HG02938 (cell line): Measurements from ENCODE around the gene MED13L.

Experiments
- ATAC-seq: cut with Tn5 transposase; IDR thresholded peaks from one replicate; pipeline ENCODE4 v1.9.1; 2021; ENCODE audit warnings: mild to moderate bottlenecking, moderate library complexity; ENCODE audit not compliant: unreplicated experiment

Gene MED13L

DNA sequence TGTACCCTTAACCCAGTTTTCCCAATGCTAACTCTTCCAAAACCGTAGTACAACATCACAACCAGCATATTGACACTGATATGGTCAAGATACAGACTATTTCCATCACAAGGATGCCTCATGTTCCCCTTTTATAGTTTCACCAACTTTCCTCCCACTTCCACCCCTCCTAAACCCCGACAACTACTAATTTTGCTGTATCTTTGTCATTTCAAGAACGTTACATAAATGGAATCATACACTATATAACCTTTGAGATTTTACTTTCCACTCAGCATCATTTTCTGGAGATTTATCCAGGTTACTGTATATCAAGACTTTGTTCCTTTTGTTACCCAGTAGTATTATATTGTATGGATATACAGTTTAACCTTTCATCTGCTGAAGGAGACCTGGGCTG is 88.9 kb downstream of the MED13L start:
- ATAC-seq, result no peak

DNA sequence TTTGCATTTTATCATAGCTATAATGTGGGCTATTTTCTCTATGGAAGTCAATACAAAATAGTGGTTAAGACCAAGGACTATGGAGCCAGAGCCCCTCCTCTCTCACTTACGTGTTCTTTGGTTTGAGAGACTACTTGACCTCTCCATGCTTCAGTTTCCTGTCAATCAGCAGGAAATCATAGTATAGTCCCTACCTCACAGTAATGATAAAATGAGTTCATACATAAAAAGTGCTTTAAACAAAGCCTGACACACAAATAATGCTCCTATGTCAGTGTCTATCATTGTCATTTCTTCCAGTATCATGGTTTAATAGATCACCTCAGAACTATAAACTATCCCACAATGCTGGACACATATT is 90.4 kb downstream of the MED13L start:
- ATAC-seq, result no peak

DNA sequence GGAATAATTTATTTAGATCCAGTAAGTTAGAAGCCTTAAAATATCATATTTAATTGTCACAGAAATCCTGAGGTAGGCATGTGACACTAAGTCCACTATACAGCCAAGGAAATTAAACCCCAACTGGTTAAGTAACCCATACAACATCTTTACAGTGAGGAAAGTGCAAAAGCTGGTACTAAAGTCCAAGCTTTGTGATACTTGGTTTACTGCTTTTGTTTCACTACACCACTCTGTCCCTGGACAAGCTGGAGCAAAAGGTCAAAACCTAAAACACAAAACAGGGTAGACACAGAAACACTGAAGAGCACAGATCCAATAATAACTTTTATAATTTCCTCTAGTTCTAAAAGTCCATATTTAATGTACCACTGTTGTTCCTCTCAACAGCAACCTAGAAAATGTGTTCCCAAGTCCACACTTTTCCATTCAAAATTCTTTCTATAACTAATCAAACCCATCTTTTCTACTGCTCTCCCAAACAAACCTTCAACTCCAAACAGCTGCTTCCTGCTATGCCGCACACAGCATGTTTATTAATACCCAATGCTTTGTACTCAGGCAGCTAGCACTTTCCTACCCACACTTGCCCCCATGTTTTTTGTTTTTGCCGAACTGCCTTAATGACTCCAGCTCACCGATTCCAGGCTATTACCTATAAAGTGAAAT is 90.9 kb downstream of the MED13L start:
- ATAC-seq, result no peak

DNA sequence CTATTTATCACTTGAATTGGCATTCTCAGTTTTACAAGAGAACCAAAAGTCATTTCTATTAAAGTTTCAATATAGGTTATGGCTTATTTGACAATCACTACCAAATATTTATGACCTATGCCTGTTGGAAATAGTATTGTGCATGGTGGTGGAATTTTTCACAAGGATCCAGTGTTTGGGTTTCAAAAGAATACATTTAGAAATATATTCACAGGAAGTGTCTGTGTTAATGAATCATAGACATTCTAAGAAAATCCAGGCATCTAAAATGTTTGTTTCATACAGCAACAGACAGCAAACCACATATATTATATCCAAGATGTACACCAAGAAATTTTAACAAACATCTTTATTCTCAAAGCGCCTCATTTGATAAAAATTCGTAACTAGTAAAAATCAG is 92.7 kb downstream of the MED13L start:
- ATAC-seq, result no peak

DNA sequence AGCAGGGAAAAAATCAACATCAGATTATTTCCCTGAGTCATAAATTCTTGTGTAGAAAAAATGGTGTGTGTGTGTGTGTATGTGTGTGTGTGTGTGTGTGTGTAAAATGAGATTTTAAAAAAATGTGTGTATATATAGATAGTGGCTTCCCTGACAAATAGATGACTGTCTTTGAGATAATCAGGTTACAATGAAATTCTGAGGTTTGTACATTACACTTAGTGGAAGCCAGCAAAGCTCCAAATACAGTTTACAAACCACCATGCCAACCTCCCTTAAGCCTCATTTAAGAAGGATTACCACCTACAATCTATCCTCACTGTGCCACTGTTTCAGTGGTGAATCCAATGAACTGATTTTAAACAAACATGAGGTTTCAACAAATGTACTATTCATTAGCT is 93.8 kb downstream of the MED13L start:
- ATAC-seq, result no peak

DNA sequence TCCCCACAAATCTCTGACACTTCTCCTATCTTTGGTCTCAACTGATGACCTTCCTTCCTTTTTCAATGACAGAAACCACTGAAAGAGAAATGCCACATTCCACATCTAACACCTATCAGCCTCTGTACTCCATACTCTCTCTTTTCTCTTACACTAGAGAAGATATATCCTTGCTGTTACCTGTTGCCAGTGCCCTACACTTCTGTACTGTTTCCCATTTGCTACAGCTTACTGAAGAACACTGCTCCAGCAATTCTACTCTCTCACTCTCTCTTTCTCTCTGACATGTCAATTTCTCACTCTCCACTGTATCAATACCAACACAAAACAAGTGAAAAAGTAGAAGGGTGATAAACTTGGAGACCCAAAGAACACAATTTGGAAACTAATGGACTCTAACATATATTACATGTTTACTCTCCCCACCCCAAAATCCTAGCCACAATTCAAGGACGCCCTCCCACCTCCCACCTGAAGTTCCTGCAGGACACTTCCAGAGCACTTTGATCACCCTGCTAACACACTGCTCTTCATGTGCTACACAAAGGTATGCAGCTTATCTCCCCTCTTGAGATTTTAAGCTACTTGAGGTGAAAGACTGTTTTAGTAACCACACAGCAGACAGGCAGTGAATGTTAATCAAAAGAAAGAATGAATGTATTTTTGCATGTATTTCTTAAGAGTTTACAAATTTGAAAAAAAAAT is 95.0 kb downstream of the MED13L start:
- ATAC-seq, result no peak

DNA sequence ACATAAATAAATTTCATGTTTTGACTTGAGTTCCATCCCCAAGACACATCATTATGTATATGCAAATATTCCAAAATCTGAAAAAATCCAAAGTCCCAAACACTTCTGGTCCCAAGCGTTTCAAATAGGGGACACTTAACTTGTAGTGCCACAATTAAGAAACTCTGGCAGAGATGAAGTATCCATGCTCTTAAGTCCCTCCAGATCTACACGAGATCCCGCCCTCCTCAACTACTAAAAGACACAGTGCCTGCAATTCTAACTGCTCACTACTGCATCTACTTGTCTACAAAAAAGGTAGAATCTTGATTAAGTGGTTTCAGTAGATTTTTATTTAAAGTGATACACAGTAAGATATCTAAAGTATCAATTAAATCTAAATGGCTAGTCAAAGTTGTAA is 97.0 kb downstream of the MED13L start:
- ATAC-seq, result no peak

DNA sequence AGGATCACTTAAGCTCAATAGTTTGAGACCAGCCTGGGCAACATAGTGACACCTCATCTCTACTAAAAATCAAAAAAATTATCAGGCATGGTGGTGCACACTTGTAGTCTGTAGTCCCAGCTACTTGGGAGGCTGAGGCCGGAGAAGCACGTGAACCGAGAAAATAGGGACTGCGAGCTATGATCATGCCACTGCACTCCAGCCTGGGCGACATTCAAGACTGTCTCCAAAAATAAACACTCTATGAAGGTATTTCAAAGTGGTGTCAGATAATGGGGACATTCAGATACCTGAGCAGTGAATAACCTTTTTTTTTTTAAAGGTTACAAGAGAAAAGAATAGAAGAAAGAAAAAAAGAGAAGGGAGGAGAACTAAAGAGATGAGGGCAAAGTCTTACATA is 98.1 kb downstream of the MED13L start:
- ATAC-seq, result no peak

DNA sequence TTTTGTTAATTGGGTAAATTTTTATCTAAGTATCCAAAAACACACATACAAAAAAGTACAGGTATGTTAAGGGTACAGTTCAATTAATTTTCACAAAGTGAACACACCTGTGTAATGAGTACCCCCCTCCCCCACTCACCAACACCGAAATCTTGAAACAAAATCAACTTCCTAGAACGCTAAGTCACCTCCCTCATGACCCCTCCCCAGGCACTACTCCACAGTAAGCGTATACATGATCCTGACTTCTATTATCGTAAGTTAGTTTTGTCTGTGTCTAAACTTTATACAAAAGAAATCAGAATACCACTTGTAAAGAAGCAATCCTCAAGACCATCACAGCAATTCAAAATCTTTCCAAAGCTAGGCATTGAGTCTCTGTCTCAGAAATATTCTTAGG is 100.5 kb downstream of the MED13L start:
- no peak for ATAC-seq

DNA sequence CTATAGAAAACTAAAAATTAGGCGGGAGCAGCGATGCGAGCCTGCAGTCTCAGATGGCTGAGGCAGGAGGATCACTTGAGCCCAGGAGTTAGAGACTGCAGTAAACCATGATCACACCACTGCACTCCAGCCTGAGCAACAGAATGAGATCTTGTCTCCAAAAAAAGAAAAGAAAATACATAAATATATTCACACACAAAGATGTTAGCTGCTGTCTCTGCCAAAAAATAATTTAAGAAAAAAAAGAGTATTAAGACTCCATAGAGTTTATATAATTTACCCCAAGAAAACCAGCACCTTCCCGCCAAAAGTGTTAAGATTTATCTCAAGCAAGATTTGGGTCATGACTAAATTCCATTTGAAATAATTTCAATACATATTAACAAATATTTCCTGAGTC is 102.6 kb downstream of the MED13L start:
- no peak for ATAC-seq

DNA sequence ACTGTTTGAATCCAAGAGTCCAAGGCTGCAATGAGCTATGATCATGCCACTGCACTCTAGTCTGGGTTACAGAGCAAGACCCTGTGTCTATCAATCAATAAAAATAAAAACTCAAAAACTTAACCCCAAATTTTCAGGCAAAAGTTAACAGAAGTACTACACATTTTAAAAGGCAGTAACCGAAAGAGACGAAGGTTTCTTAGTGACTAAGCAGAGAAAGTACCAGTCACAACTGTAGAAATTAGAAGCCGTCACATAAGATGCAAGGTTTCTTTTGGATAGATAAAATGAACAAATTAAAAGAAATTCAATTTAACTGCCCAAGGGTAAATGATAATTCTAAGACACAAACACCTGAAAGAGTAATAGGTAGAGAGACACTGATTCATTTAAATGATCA is 103.5 kb downstream of the MED13L start:
- no peak for ATAC-seq

DNA sequence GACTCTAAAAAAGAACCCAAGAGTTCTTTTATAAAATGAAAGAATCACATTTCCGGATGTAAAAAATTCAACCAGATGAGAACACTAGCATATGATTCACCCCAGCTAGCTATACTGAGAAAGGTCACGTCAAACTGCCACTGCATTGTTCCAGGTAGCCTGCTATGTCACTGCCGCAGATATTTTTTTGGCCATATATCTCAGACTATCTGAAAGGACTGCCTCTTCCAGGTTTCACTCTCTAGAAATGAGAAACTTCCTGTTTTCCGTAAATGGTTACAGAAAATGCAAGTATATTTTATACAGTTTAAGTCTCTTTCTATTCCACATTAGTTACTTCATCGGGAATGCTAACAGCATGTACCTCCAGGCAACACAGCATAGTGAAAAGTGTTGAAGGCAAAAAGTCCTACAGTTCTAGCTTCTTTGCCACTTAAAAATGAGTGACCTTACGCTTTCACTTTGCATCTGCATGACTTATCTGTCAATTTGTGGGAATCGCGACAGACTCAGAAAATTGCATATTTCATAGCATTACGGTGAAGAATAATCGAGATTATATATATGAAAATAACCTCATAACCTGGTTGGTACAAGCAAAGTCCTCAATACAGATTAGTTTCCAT is 105.2 kb downstream of the MED13L start:
- ATAC-seq, result peak; percentile 62

DNA sequence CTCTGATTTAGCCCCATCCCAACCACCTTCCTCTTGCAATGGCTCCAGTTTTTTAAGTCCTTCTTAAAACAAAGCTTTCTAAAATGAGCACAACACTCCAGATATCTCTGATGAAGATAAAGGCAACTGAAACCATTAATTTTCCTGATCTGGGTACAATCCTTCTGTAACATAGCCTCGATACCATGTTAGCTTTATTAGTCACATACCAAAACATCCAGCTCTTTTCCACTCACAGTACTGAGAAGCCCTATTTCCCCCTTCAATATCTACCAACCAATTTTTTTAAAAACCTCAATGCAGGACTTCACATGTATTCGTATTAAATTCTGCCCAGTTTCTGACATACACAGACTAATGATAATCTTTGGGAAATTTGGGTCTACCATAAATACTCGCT is 105.9 kb downstream of the MED13L start:
- no peak for ATAC-seq

DNA sequence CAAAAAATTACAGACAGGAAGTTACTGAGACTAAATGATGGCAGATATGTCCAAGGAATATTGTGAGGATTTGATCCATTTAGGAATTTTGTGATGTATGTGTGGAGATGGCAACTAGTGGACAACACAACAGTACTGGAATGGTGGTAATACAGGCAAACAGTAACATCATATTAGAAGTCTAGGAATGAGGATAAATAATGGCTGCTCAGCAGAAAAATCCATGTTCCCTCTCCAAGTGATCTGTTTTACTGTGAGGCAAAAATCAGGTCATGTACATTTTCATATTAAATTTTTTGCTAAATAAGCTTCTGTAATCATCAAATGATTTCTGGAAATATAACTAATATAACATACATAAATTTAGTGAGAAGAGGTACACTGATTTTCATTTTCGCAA is 108.4 kb downstream of the MED13L start:
- no peak for ATAC-seq

DNA sequence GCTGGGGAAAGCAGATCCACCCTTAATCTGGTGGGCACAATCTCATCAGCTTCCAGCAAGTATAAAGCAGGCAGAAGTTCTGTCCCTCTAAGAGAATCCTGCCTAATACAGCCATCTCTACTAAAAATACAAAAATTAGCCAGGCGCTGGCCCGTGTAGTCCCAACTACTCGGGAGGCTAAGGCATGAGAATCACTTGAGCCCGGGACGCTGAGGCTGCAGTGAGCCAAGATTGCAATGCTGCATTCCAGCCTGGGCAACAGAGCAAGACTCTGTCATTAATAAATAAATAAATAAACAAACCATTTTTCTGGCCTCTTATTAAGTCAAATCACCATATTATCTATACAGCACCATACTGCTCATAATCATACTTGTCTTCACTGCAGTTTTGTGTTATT is 111.2 kb downstream of the MED13L start:
- ATAC-seq, result no peak

DNA sequence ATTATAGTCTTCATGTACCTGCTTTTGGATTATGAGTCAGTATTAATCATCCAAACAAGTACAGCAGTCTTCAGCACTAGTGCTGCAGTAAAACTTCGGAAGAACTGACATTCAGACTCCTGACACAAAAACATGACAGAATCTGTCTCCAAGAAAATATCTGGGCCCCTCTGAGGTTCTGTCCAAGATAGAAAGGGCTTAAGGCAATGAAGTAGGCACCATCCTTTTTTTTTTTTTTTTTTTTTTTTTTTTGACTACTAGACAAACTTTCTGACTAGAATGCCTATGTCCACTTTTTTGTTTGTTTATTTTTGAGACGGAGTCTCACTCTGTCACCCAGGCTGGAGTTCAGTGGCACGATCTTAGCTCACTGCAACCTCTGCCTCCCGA is 112.5 kb downstream of the MED13L start:
- ATAC-seq, result no peak

DNA sequence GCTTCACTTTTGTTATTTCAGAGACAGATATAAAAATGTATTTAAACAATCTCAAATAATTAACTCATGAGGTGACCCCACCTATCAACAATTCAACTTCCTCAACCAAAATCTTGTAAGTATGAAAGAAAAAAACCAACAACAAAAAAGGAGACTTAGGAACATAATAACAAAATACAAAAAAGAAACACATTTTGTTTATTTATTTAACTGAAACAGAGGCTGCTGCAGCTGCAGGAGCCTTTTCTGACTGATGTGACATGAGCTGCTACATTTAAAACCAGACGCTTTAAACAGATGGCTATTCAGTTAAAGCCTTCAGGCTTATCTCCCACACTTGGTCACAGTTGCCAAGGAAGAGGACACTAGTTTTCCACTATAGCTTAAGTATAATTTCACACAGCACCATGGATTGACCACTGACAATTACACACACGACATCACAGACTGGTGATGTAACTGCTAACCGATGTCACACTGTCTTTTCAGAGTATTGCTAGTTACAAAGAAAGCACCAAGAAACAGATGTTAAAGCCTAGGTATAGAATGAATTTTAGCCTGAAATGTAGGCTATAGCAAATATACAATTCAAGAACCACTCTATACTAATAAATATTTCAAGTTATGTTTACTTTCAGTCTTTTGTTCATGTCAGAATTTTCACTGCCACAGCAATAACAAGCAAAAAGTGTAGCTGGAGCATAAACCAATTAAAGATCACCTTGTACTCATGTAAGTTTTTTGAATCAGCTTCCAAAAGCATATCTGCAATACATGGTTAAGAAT is 113.0 kb downstream of the MED13L start:
- ATAC-seq, result no peak

DNA sequence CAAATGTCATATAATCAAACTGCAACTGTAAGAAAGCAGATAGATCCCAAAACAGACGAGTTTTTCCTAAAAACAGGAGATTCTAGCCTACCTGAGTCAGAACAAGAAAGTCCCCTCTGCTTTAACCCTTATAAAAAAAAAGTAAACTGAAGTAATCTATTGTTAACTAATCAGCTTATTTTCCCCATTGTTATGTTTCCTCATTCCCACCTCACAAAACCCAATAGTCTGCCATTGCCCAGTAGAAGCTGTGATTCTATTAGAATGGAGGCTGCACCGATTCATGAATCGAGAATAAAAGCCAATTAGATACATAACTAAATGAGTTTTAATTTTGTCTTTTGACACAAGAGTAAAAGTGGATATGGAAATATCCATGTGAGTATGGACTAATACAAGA is 115.4 kb downstream of the MED13L start:
- no peak for ATAC-seq

DNA sequence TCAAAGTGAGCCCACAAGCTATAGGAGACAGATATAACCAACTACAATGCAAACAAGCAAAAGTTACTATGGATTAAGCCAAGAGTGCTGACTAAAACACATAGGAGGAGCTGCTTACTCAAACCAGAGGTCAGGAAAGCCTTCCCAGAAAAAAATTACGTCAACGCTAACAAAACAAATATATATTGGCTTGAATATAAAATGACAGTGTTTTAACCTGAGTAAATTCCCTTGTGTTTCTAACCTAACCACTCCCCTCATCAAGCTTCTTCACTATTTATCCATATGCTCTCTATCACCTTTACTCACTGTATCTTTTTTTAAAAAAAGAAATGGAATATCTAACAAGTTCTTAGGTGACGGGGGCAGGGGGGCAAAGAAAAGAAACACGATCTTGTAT is 115.9 kb downstream of the MED13L start:
- ATAC-seq, result no peak

DNA sequence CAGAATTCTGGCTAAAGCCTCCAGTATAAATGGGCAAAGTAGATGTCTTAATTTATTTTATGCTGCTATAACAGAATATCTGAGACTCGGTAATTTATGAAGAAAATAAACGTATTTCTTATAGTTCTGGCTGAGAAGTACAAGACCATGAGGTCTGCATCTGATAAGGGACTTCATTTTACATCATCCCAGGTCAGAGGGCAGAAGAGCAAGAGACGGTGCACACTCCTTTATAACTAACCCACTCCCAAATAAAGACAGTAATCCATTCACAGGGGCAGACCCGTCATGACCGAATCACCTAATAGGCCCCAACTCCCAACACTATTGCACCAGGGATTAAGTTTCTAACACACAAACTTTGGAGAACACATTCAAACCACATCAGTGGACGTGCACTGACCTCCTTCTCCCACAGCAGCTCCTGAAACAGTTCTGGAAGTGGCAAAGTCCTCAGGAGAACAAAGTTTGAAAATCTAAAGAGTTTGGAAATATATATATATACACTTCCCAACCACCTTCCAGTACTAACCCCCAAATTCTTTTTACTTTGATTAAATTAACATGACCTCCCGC is 116.5 kb downstream of the MED13L start:
- ATAC-seq, result no peak

DNA sequence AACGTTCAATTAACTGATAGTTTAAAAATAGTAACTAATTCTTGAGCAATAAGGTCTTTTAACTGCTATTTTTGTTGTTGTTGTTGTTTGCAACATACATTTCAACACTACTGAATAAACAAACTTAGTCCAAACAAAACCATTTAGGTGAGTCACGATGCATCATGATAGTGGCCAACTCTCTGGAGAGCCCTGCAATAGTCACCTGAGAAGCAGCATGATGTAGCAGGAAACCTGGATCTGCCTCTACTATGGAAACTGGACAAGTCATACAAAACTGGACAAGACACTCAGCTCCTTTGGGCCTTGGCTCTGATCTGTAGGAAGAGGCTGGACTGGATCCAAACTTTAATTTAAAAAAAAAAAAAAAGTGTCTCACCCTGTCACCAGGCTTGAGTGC is 117.3 kb downstream of the MED13L start:
- ATAC-seq, result no peak
